ENCODE measurements around the gene NPAS3.

GRCh38 chr14:33710273-33710672 lies 771.6 kb downstream of the NPAS3 start:
- TF ChIP-seq CTCF (IDR thresholded peaks at IDR 0.05) (no peak), ZFX (IDR thresholded peaks at IDR 0.05; ENCODE audit: borderline replicate concordance) (no peak)

All from 22Rv1 (cell line).